H9 (cell line): ENCODE data around the gene ANTXR2. TPM values are rescaled to one million over a fixed set of nuclear protein-coding genes. Genes with fewer than 3 reads are reported as not detected.

ENCODE experiments used
- DNase-seq: peaks from one replicate; pipeline ENCODE4 v3.0.0-alpha.2; 2017
- H2AFZ ChIP-seq: one replicate; pipeline ENCODE4 v1.6.1; 2013; ENCODE audit warnings: mild to moderate bottlenecking, low read length, control low read depth, moderate library complexity
- H2AK5ac ChIP-seq: 2 replicates; pipeline ENCODE4 v1.6.1; 2013; ENCODE audit warnings: low read length, control low read depth, mixed read lengths; ENCODE audit not compliant: insufficient read length
- H2BK120ac ChIP-seq: one replicate; pipeline ENCODE4 v1.6.1; 2013; ENCODE audit warnings: low read depth, mild to moderate bottlenecking, low read length, control low read depth, inconsistent platforms; ENCODE audit not compliant: poor library complexity, severe bottlenecking
- H2BK12ac ChIP-seq: 2 replicates; pipeline ENCODE4 v1.6.1; 2013; ENCODE audit warnings: low read length, control low read depth, mixed read lengths, low read depth; ENCODE audit not compliant: insufficient read length
- H2BK15ac ChIP-seq: 2 replicates; pipeline ENCODE4 v1.6.1; 2013; ENCODE audit warnings: low read depth, low read length, control low read depth
- H2BK20ac ChIP-seq: one replicate; pipeline ENCODE4 v1.6.1; 2013; ENCODE audit warnings: low read depth, mild to moderate bottlenecking, low read length, control low read depth, inconsistent platforms; ENCODE audit not compliant: poor library complexity, severe bottlenecking
- H2BK5ac ChIP-seq: 2 replicates; pipeline ENCODE4 v1.6.1; 2013; ENCODE audit warnings: low read length, control low read depth, mixed read lengths; ENCODE audit not compliant: insufficient read length
- H3K14ac ChIP-seq: 2 replicates; pipeline ENCODE4 v1.6.1; 2013; ENCODE audit warnings: low read length, control low read depth; ENCODE audit not compliant: insufficient read depth
- H3K18ac ChIP-seq: 2 replicates; pipeline ENCODE4 v1.6.1; 2013; ENCODE audit warnings: low read depth, mild to moderate bottlenecking, mixed read lengths, low read length, control low read depth; ENCODE audit not compliant: insufficient read length
- H3K23ac ChIP-seq: 2 replicates; pipeline ENCODE4 v1.6.1; 2013; ENCODE audit warnings: low read length, control low read depth, mixed read lengths, low read depth; ENCODE audit not compliant: insufficient read length
- H3K23me2 ChIP-seq: 2 replicates; pipeline ENCODE4 v1.6.1; 2013; ENCODE audit warnings: low read depth, mild to moderate bottlenecking, mixed read lengths, low read length, control low read depth; ENCODE audit not compliant: insufficient read length, poor library complexity, severe bottlenecking
- H3K27ac ChIP-seq: 2 replicates; pipeline ENCODE4 v1.5.1; 2013; ENCODE audit warnings: low read length, control low read depth, mixed read lengths, low read depth; ENCODE audit not compliant: insufficient read length
- H3K27me3 ChIP-seq: 2 replicates; pipeline ENCODE4 v1.6.1; 2013; ENCODE audit warnings: low read length, control low read depth, inconsistent platforms; ENCODE audit not compliant: insufficient read depth
- H3K4ac ChIP-seq: 2 replicates; pipeline ENCODE4 v1.6.1; 2013; ENCODE audit warnings: low read depth, mild to moderate bottlenecking, control low read depth, inconsistent platforms, low read length, moderate library complexity
- H3K4me1 ChIP-seq: 2 replicates; pipeline ENCODE4 v1.6.1; 2013; ENCODE audit warnings: low read length, control low read depth, inconsistent platforms; ENCODE audit not compliant: insufficient read depth
- H3K4me2 ChIP-seq: 2 replicates; pipeline ENCODE4 v1.6.1; 2013; ENCODE audit warnings: low read length, control low read depth, mixed read lengths; ENCODE audit not compliant: insufficient read length, insufficient read depth
- H3K56ac ChIP-seq: 2 replicates; pipeline ENCODE4 v1.6.1; 2013; ENCODE audit warnings: low read depth, mild to moderate bottlenecking, mixed read lengths, low read length, control low read depth; ENCODE audit not compliant: insufficient read length
- H3K79me1 ChIP-seq: 2 replicates; pipeline ENCODE4 v1.6.1; 2013; ENCODE audit warnings: low read depth, mild to moderate bottlenecking, moderate library complexity, low read length, control low read depth, inconsistent platforms; ENCODE audit not compliant: insufficient read depth, poor library complexity, severe bottlenecking
- H3K79me2 ChIP-seq: 2 replicates; pipeline ENCODE4 v1.6.1; 2013; ENCODE audit warnings: low read length, control low read depth, inconsistent platforms; ENCODE audit not compliant: insufficient read depth
- H3K9ac ChIP-seq: 2 replicates; pipeline ENCODE4 v1.6.1; 2013; ENCODE audit warnings: low read length, control low read depth, mixed read lengths; ENCODE audit not compliant: insufficient read length; ENCODE audit errors: extremely low read depth
- H3K9me3 ChIP-seq: one replicate; pipeline ENCODE4 v1.6.1; 2013; ENCODE audit warnings: low read depth, low read length, inconsistent platforms; ENCODE audit not compliant: control insufficient read depth
- H3T11ph ChIP-seq: one replicate; pipeline ENCODE4 v1.6.1; 2013; ENCODE audit warnings: mild to moderate bottlenecking, low read length, control low read depth, inconsistent platforms
- H4K20me1 ChIP-seq: one replicate; pipeline ENCODE4 v1.6.1; 2013; ENCODE audit not compliant: control insufficient read depth, insufficient read length, insufficient read depth
- H4K5ac ChIP-seq: 2 replicates; pipeline ENCODE4 v1.6.1; 2013; ENCODE audit warnings: low read depth, mild to moderate bottlenecking, mixed read lengths, low read length, control low read depth; ENCODE audit not compliant: insufficient read length
- H4K8ac ChIP-seq: replicated peaks from 2 replicates; pipeline ENCODE4 v1.6.1; 2013; ENCODE audit warnings: low read length, control low read depth, mixed read lengths, low read depth; ENCODE audit not compliant: insufficient read length
- H4K91ac ChIP-seq: 2 replicates; pipeline ENCODE4 v1.6.1; 2013; ENCODE audit warnings: low read depth, mild to moderate bottlenecking, moderate library complexity, mixed read lengths, low read length, control low read depth; ENCODE audit not compliant: insufficient read length
- H3K27ac Mint-ChIP-seq, 3 experiments: 2 replicates in 2 of 3; 3 replicates in 1 of 3; pipeline ENCODE4 v1.8.0; 2020 to 2021; ENCODE audit warnings: mixed read lengths in 3 of 3, mild to moderate bottlenecking in 1 of 3, moderate library complexity in 1 of 3
- H3K27me3 Mint-ChIP-seq: 2 replicates; pipeline ENCODE4 v1.8.0; 2021; ENCODE audit warnings: low read depth, mild to moderate bottlenecking, moderate library complexity, mixed read lengths
- H3K36me3 Mint-ChIP-seq, 3 experiments: 2 replicates in 2 of 3; 3 replicates in 1 of 3; pipeline ENCODE4 v1.8.0; 2020 to 2021; ENCODE audit warnings: low read depth in 3 of 3, mixed read lengths in 3 of 3; ENCODE audit not compliant: insufficient read depth in 1 of 3
- H3K4me1 Mint-ChIP-seq, 2 experiments: 2 replicates each; pipeline ENCODE4 v1.8.0; 2020; ENCODE audit warnings: mixed read lengths in 2 of 2
- H3K4me3 Mint-ChIP-seq, 2 experiments: 2 replicates in 1 of 2; 3 replicates in 1 of 2; pipeline ENCODE4 v1.8.0; 2020 to 2021; ENCODE audit warnings: mild to moderate bottlenecking in 2 of 2, mixed read lengths in 2 of 2, moderate library complexity in 1 of 2
- H3K9me3 Mint-ChIP-seq, 2 experiments: 2 replicates in 1 of 2; 3 replicates in 1 of 2; pipeline ENCODE4 v1.8.0; 2020; ENCODE audit warnings: mild to moderate bottlenecking in 2 of 2, mixed read lengths in 2 of 2, moderate library complexity in 1 of 2
- WGBS: extraction: QIAGEN DNeasy Blood & Tissue Kit; methylation state at CpG from one replicate; pipeline ENCODE4 v1.1.7; 2013; ENCODE audit warnings: missing lambda C conversion rate, low lambda C conversion rate, mixed read lengths; ENCODE audit not compliant: insufficient read length; ENCODE audit errors: extremely low coverage; 5-methylcytosine and 5-hydroxymethylcytosine counted together
- total RNA-seq: library from RNA; stranded (reverse); gene quantifications from 2 replicates; pipeline ENCODE4 v1.2.1, GENCODE V29; 2021
- TF ChIP-seq, protein P1 (sequence below): fragments of 200-600 bp; sonication (generic); conservative IDR thresholded peaks from 3 replicates; pipeline ENCODE4 v1.8.0; 2021; ENCODE audit warnings: antibody characterized with exemption, mild to moderate bottlenecking

The ANTXR2 gene
- total RNA-seq, 1 experiment from 2014 or later: 4.7 TPM

DNA sequence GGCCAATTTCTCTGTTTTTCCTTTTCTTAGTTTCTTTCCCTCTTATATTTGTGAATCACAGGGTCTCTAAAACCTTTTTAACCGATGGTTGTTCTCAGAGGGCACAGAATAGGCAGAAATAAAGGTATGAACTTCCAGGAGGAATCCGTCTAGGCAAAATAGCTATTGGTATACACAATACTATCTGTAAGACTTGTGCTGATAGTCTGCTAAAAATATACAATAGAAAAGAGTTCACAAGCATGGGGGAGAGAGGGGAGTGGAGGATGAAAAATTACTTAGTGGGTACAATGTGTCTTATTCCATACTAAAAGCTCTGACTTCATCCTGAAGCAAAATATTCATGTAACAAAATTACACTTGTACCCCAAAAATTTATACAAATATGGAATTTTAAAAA lies 30.2 kb downstream of the ANTXR2 start:
- no peak overlapping the region for H3K18ac ChIP-seq
- H4K5ac ChIP-seq: no peak overlapping the region
- H3K4me1 Mint-ChIP-seq: peaks cover 0 to 4% of the 10 kb centered on the region in 2 experiments; a peak in 1 of 4 replicates
- H2BK5ac ChIP-seq: no peak overlapping the region
- H3K27me3 Mint-ChIP-seq: no peaks in the 10 kb centered on the region
- H3K27ac Mint-ChIP-seq: no peak overlapping the region
- H2BK15ac ChIP-seq: no peak overlapping the region
- no peak overlapping the region for H3K4me3 Mint-ChIP-seq
- H2BK20ac ChIP-seq: no peak overlapping the region
- H3K27ac ChIP-seq: no peak overlapping the region
- no peaks in the 10 kb centered on the region for H3K9me3 ChIP-seq
- H3K4ac ChIP-seq: no peak overlapping the region
- H2BK120ac ChIP-seq: no peak overlapping the region
- H3K9me3 Mint-ChIP-seq: no peaks in the 10 kb centered on the region
- H4K91ac ChIP-seq: no peak overlapping the region
- H2AK5ac ChIP-seq: no peak overlapping the region
- no peaks in the 10 kb centered on the region for H4K20me1 ChIP-seq
- no peaks in the 10 kb centered on the region for H3K23me2 ChIP-seq
- no peaks in the 10 kb centered on the region for H3K79me1 ChIP-seq
- no peak overlapping the region for H2AFZ ChIP-seq
- TF ChIP-seq, protein P1, sequence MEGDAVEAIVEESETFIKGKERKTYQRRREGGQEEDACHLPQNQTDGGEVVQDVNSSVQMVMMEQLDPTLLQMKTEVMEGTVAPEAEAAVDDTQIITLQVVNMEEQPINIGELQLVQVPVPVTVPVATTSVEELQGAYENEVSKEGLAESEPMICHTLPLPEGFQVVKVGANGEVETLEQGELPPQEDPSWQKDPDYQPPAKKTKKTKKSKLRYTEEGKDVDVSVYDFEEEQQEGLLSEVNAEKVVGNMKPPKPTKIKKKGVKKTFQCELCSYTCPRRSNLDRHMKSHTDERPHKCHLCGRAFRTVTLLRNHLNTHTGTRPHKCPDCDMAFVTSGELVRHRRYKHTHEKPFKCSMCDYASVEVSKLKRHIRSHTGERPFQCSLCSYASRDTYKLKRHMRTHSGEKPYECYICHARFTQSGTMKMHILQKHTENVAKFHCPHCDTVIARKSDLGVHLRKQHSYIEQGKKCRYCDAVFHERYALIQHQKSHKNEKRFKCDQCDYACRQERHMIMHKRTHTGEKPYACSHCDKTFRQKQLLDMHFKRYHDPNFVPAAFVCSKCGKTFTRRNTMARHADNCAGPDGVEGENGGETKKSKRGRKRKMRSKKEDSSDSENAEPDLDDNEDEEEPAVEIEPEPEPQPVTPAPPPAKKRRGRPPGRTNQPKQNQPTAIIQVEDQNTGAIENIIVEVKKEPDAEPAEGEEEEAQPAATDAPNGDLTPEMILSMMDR: no peak
- no peaks in the 10 kb centered on the region for H3K79me2 ChIP-seq
- no peak overlapping the region for H3K23ac ChIP-seq
- H3K56ac ChIP-seq: no peak overlapping the region
- H3K9ac ChIP-seq: no peak overlapping the region
- no peak overlapping the region for H3K14ac ChIP-seq
- no peaks in the 10 kb centered on the region for H3K4me1 ChIP-seq
- no CpG with 5 or more reads among the region's 2 CpGs for WGBS
- no peak overlapping the region for H3T11ph ChIP-seq
- H2BK12ac ChIP-seq: no peak overlapping the region
- no peaks in the 10 kb centered on the region for H3K27me3 ChIP-seq
- DNase-seq: no peak
- no peak overlapping the region for H4K8ac ChIP-seq
- no peaks in the 10 kb centered on the region for H3K36me3 Mint-ChIP-seq
- H3K4me2 ChIP-seq: no peak overlapping the region
